ENCODE measurements around the gene GPC5.

The GPC5 gene

DNA sequence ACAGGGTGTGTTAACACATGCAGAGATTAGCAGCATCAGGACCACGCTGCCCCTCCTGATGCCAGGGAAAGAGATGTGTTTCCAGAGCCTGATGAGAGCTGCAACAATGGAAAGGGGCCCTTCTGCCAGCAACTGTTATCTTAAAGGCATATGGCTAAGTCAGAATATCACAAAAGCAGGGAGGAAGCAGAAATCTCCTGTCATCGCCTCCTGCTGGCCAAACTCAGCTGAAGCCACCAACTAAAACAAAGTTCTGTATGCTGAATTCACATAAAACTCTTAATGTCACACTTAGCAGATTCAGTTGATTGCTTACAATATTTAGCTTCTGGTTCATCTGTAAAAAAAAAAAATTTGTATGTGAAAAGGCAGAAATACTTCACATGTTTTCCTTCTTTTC, 178.2 kb downstream of the GPC5 start:
- TF ChIP-seq SIN3A (IDR thresholded peaks at IDR 0.05; ENCODE audit: borderline replicate concordance, insufficient read depth, low read length), result no peak

DNA sequence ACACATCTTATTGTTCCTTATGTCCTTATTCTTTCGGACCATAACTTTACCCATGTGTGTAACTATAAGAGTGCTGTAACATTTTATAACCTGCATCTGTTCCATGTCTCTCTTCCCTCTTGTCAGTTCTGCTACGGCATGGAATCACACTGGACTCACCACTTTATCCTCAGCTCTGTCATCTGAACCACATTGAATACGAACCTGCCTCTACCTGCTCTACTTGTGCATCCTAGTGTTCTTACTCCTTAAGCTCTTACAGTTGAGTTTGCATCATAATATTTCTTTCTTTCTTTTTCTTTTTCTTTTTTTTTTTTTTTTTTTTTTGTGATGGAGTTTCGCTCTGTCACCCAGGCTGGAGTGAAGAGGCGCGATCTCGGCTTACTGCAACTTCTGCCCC, 180.9 kb downstream of the GPC5 start:
- TF ChIP-seq, protein P1, sequence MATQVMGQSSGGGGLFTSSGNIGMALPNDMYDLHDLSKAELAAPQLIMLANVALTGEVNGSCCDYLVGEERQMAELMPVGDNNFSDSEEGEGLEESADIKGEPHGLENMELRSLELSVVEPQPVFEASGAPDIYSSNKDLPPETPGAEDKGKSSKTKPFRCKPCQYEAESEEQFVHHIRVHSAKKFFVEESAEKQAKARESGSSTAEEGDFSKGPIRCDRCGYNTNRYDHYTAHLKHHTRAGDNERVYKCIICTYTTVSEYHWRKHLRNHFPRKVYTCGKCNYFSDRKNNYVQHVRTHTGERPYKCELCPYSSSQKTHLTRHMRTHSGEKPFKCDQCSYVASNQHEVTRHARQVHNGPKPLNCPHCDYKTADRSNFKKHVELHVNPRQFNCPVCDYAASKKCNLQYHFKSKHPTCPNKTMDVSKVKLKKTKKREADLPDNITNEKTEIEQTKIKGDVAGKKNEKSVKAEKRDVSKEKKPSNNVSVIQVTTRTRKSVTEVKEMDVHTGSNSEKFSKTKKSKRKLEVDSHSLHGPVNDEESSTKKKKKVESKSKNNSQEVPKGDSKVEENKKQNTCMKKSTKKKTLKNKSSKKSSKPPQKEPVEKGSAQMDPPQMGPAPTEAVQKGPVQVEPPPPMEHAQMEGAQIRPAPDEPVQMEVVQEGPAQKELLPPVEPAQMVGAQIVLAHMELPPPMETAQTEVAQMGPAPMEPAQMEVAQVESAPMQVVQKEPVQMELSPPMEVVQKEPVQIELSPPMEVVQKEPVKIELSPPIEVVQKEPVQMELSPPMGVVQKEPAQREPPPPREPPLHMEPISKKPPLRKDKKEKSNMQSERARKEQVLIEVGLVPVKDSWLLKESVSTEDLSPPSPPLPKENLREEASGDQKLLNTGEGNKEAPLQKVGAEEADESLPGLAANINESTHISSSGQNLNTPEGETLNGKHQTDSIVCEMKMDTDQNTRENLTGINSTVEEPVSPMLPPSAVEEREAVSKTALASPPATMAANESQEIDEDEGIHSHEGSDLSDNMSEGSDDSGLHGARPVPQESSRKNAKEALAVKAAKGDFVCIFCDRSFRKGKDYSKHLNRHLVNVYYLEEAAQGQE (IDR thresholded peaks at IDR 0.05; ENCODE audit: insufficient read depth in 1 of 2, low read depth in 2 of 2, low read length in 2 of 2), result no peak
- TF ChIP-seq TAF1 (IDR thresholded peaks at IDR 0.05; ENCODE audit: borderline replicate concordance, insufficient read depth, low read length), result no peak
- no peak for TF ChIP-seq SIN3A (IDR thresholded peaks at IDR 0.05; ENCODE audit: borderline replicate concordance, insufficient read depth, low read length)
- no peak for TF ChIP-seq POLR2AphosphoS5 (IDR thresholded peaks at IDR 0.05; ENCODE audit: low read depth, low read length)
- TF ChIP-seq FOXP2 (optimal IDR thresholded peaks at IDR 0.05; ENCODE audit: borderline replicate concordance, extremely low read depth, extremely low read length, insufficient read depth), result no peak

DNA sequence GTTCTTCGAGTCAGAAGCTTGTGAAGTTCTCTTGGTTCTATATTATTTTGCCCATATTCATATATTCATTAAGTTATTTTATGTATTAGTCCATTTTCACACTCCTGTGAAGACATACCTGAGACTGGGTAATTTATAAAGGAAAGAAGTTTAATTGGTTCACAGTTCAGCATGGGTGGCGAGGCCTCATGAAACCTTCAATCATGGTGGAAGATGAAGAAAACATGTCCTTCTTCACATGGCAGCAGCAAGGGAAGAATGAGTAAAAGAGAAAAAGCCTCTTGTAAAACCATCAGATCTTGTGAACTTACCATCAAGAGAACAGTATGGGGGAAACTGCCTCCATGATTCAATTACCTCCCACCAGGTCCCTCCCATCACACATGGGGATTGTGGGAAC, 182.3 kb downstream of the GPC5 start:
- no peak for TF ChIP-seq FOXP2 (optimal IDR thresholded peaks at IDR 0.05; ENCODE audit: borderline replicate concordance, extremely low read depth, extremely low read length, insufficient read depth)
- TF ChIP-seq SIN3A (IDR thresholded peaks at IDR 0.05; ENCODE audit: borderline replicate concordance, insufficient read depth, low read length), result no peak
- TF ChIP-seq POLR2AphosphoS5 (IDR thresholded peaks at IDR 0.05; ENCODE audit: low read depth, low read length), result no peak
- TF ChIP-seq, protein P1 (IDR thresholded peaks at IDR 0.05; ENCODE audit: insufficient read depth in 1 of 2, low read depth in 2 of 2, low read length in 2 of 2), result no peak
- TF ChIP-seq TAF1 (IDR thresholded peaks at IDR 0.05; ENCODE audit: borderline replicate concordance, insufficient read depth, low read length), result no peak

DNA sequence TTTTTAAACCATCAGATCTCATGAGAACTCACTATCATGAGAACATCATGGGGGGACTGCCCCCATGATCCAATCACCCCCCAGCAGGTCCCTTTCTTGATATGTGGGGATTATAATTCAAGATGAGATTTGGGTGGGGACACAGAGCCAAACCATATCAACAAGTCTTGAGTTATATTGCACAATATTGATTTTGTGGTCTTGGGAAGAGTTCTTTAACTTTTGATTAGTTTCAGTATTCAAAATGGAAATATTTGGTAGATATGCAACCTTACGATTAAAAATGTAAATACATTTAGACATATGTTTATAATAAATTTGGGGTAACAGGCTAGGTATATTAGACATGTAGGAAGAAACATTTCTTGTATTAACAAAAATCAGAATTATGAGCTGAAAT, 188.2 kb downstream of the GPC5 start:
- TF ChIP-seq, protein P1 (IDR thresholded peaks at IDR 0.05; ENCODE audit: insufficient read depth in 1 of 2, low read depth in 2 of 2, low read length in 2 of 2), result no peak
- TF ChIP-seq POLR2AphosphoS5 (IDR thresholded peaks at IDR 0.05; ENCODE audit: low read depth, low read length) (no peak), TAF1 (IDR thresholded peaks at IDR 0.05; ENCODE audit: borderline replicate concordance, insufficient read depth, low read length) (no peak), FOXP2 (optimal IDR thresholded peaks at IDR 0.05; ENCODE audit: borderline replicate concordance, extremely low read depth, extremely low read length, insufficient read depth) (no peak), SIN3A (IDR thresholded peaks at IDR 0.05; ENCODE audit: borderline replicate concordance, insufficient read depth, low read length) (no peak)

DNA sequence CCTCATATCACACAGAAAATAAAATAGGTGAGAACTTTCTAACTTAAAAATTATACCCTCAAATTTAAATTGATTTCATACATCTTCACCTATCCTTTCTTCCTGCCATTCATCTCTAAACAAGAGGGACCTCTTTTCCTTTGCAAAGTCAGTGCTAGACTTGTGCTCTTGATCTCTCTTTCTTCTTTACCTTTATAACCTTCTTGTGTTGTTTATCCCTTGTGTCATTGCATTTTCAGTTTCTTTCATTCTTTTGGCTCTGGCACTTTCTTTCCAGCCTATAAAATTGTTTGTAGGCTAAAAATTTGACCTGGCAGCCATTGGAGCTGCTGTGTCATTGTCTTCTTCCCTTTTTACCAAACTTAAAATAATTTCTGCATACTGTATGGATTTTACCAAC, 190.1 kb downstream of the GPC5 start:
- TF ChIP-seq POLR2AphosphoS5 (IDR thresholded peaks at IDR 0.05; ENCODE audit: low read depth, low read length) (no peak), SIN3A (IDR thresholded peaks at IDR 0.05; ENCODE audit: borderline replicate concordance, insufficient read depth, low read length) (no peak), FOXP2 (optimal IDR thresholded peaks at IDR 0.05; ENCODE audit: borderline replicate concordance, extremely low read depth, extremely low read length, insufficient read depth) (no peak), TAF1 (IDR thresholded peaks at IDR 0.05; ENCODE audit: borderline replicate concordance, insufficient read depth, low read length) (no peak)
- TF ChIP-seq, protein P1 (IDR thresholded peaks at IDR 0.05; ENCODE audit: insufficient read depth in 1 of 2, low read depth in 2 of 2, low read length in 2 of 2), result no peak

Measured in PFSK-1 (cell line).